ENCODE data around the gene COPG2.
"Not testable (repeated sequence)": the region's sequence is repeated elsewhere in the genome, so short reads cannot be mapped to it uniquely, and the experiment has no call there.

Gene COPG2

GRCh38 chr7:130650611-130651120 lies 17.9 kb downstream of the COPG2 start:
- DNase-seq = no peak

GRCh38 chr7:130649004-130649790 lies 19.4 kb downstream of the COPG2 start:
- no peak for DNase-seq

GRCh38 chr7:130648580-130648979 lies 20.0 kb downstream of the COPG2 start:
- no peak for DNase-seq

GRCh38 chr7:130642383-130642782 lies 26.2 kb downstream of the COPG2 start:
- DNase-seq = no peak

- DNase-seq = no peak
These were observed 27.1 kb downstream of the COPG2 start for GRCh38 chr7:130641497-130641896.

GRCh38 chr7:130641040-130641439 lies 27.5 kb downstream of the COPG2 start:
- DNase-seq = no peak

- DNase-seq = no peak
These were observed 29.2 kb downstream of the COPG2 start for GRCh38 chr7:130639388-130639787.

GRCh38 chr7:130632111-130632510 lies 36.4 kb downstream of the COPG2 start:
- no peak for DNase-seq

- no peak for DNase-seq
These were observed 39.6 kb downstream of the COPG2 start for GRCh38 chr7:130628901-130629300.

GRCh38 chr7:130627775-130628174 lies 40.8 kb downstream of the COPG2 start:
- no peak for DNase-seq

- DNase-seq = no peak
These were observed 45.7 kb downstream of the COPG2 start for GRCh38 chr7:130622866-130623265.

GRCh38 chr7:130615583-130615982 lies 53.0 kb downstream of the COPG2 start:
- DNase-seq = no peak

GRCh38 chr7:130614449-130614848 lies 54.1 kb downstream of the COPG2 start:
- no peak for DNase-seq

GRCh38 chr7:130611218-130611617 lies 57.3 kb downstream of the COPG2 start:
- DNase-seq = no peak

- not testable (repeated sequence) for DNase-seq
These were observed 61.5 kb downstream of the COPG2 start for GRCh38 chr7:130607066-130607465.

GRCh38 chr7:130606161-130606560 lies 62.4 kb downstream of the COPG2 start:
- no peak for DNase-seq

- no peak for DNase-seq
These were observed 70.5 kb downstream of the COPG2 start for GRCh38 chr7:130598056-130598455.

GRCh38 chr7:130595986-130596385 lies 72.6 kb downstream of the COPG2 start:
- DNase-seq = no peak

GRCh38 chr7:130593033-130593432 lies 75.5 kb downstream of the COPG2 start:
- DNase-seq = no peak

GRCh38 chr7:130591464-130591863 lies 77.1 kb downstream of the COPG2 start:
- DNase-seq = not testable (repeated sequence)

GRCh38 chr7:130585932-130586331 lies 82.6 kb downstream of the COPG2 start:
- DNase-seq = not testable (repeated sequence)

- not testable (repeated sequence) for DNase-seq
These were observed 93.4 kb downstream of the COPG2 start for GRCh38 chr7:130575110-130575509.

GRCh38 chr7:130570144-130570543 lies 98.4 kb downstream of the COPG2 start:
- not testable (repeated sequence) for DNase-seq

- no peak for DNase-seq
These were observed 101.7 kb downstream of the COPG2 start for GRCh38 chr7:130566898-130567280.

Measured in suppressor macrophage (primary cell).